Inferior parietal cortex (tissue), 1 donor: Measurements from ENCODE around the gene YY1.
"Not testable (repeated sequence)": the region's sequence is repeated elsewhere in the genome, so short reads cannot be mapped to it uniquely, and the experiment has no call there.

Experiments used
- DNase-seq: peaks from one replicate; pipeline ENCODE4 v3.0.0-alpha.2; 2016; ENCODE audit errors: extremely low spot score

YY1 gene

GRCh38 chr14:100243020-100243419 is 4.1 kb downstream of the YY1 start:
- DNase-seq: no peak

- DNase-seq: peak; percentile 64
These were observed 8.0 kb downstream of the YY1 start for GRCh38 chr14:100246809-100247428.

- no peak for DNase-seq
These were observed 12.0 kb downstream of the YY1 start for GRCh38 chr14:100250732-100251465.

- no peak for DNase-seq
These were observed 13.7 kb downstream of the YY1 start for GRCh38 chr14:100252684-100253083.

- DNase-seq: no peak
These were observed 17.5 kb downstream of the YY1 start for GRCh38 chr14:100256339-100256895.

GRCh38 chr14:100261621-100262020 is 22.7 kb downstream of the YY1 start:
- no peak for DNase-seq

GRCh38 chr14:100262545-100262944 is 23.6 kb downstream of the YY1 start:
- DNase-seq: no peak

- DNase-seq: no peak
These were observed 24.2 kb downstream of the YY1 start for GRCh38 chr14:100263141-100263540.

GRCh38 chr14:100267990-100268389 is 29.0 kb downstream of the YY1 start:
- DNase-seq: no peak

- no peak for DNase-seq
These were observed 29.8 kb downstream of the YY1 start for GRCh38 chr14:100268591-100269207.

GRCh38 chr14:100271247-100271939 is 32.4 kb downstream of the YY1 start:
- no peak for DNase-seq

GRCh38 chr14:100274250-100274649 is 35.3 kb downstream of the YY1 start:
- no peak for DNase-seq

- DNase-seq: no peak
These were observed 36.3 kb downstream of the YY1 start for GRCh38 chr14:100275214-100275613.

- DNase-seq: no peak
These were observed 39.8 kb downstream of the YY1 start for GRCh38 chr14:100278702-100279101.

GRCh38 chr14:100279133-100279532 is 40.2 kb downstream of the YY1 start:
- no peak for DNase-seq

- no peak for DNase-seq
These were observed 40.6 kb downstream of the YY1 start for GRCh38 chr14:100279563-100279962.

GRCh38 chr14:100281286-100282082 is 42.5 kb downstream of the YY1 start:
- DNase-seq: no peak

- no peak for DNase-seq
These were observed 43.1 kb downstream of the YY1 start for GRCh38 chr14:100282083-100282350.

- no peak for DNase-seq
These were observed 43.9 kb downstream of the YY1 start for GRCh38 chr14:100282766-100283419.

GRCh38 chr14:100283436-100283835 is 44.5 kb downstream of the YY1 start:
- DNase-seq: not testable (repeated sequence)
